SKM-1 treated with dmso at 0.1 percent for 144 hours (cell line): Measurements from ENCODE around the gene BRD7.
"Not testable (repeated sequence)": the region's sequence is repeated elsewhere in the genome, so short reads cannot be mapped to it uniquely, and the experiment has no call there.

Source experiments
- DNase-seq: peaks from one replicate; lab custom pipeline; 2025; ENCODE audit not compliant: unreplicated experiment; lab: John Stamatoyannopoulos, UW

Gene BRD7

GRCh38 chr16:50360033-50360778, 8.6 kb downstream of the BRD7 start:
- DNase-seq = no peak

GRCh38 chr16:50359626-50360025, 9.2 kb downstream of the BRD7 start:
- no peak for DNase-seq

- peak; percentile 14 for DNase-seq
Measured at GRCh38 chr16:50354629-50355456, 13.9 kb downstream of the BRD7 start.

GRCh38 chr16:50354082-50354481, 14.7 kb downstream of the BRD7 start:
- DNase-seq = no peak

GRCh38 chr16:50351952-50352351, 16.8 kb downstream of the BRD7 start:
- DNase-seq = no peak

- no peak for DNase-seq
Measured at GRCh38 chr16:50351116-50351515, 17.7 kb downstream of the BRD7 start.

- DNase-seq = not testable (repeated sequence)
Measured at GRCh38 chr16:50345210-50345609, 23.6 kb downstream of the BRD7 start.

GRCh38 chr16:50343566-50343965, 25.2 kb downstream of the BRD7 start:
- DNase-seq = not testable (repeated sequence)

GRCh38 chr16:50340578-50340977, 28.2 kb downstream of the BRD7 start:
- no peak for DNase-seq

- DNase-seq = no peak
Measured at GRCh38 chr16:50338371-50339231, 30.2 kb downstream of the BRD7 start.

- no peak for DNase-seq
Measured at GRCh38 chr16:50336884-50337283, 31.9 kb downstream of the BRD7 start.

- no peak for DNase-seq
Measured at GRCh38 chr16:50335196-50335958, 33.4 kb downstream of the BRD7 start.

- DNase-seq = no peak
Measured at GRCh38 chr16:50334106-50334975, 34.4 kb downstream of the BRD7 start.

- no peak for DNase-seq
Measured at GRCh38 chr16:50332599-50332998, 36.2 kb downstream of the BRD7 start.

GRCh38 chr16:50331570-50331969, 37.2 kb downstream of the BRD7 start:
- no peak for DNase-seq

- no peak for DNase-seq
Measured at GRCh38 chr16:50329446-50330189, 39.2 kb downstream of the BRD7 start.

- peak; percentile 32 for DNase-seq
Measured at GRCh38 chr16:50326835-50327465, 41.8 kb downstream of the BRD7 start.

GRCh38 chr16:50326264-50326663, 42.5 kb downstream of the BRD7 start:
- DNase-seq = no peak
